HEK293T (cell line): ENCODE measurements around the gene LVRN.

Source experiments
- CTCF ChIA-PET: fragments of 350-600 bp; formaldehyde crosslinking; extraction: SDS; loops from one replicate; lab custom pipeline; 2021; ENCODE audit warnings: antibody characterized with exemption, inconsistent platforms; lab: Yijun Ruan, JAX
- POLR2A ChIA-PET: fragments of 350-600 bp; formaldehyde crosslinking; extraction: SDS; loops from one replicate; lab custom pipeline; 2020; ENCODE audit warnings: antibody characterized with exemption, inconsistent platforms; lab: Yijun Ruan, JAX
- DNase-seq: peaks from one replicate; pipeline ENCODE4 v3.0.0; 2012; ENCODE audit warnings: mixed read lengths; ENCODE audit errors: extremely low spot score
- ARNT ChIP-seq: fragments of 450-650 bp; IDR thresholded peaks from 2 replicates; pipeline ENCODE4 v1.6.1; 2017; ENCODE audit warnings: mild to moderate bottlenecking
- BHLHE40 ChIP-seq: fragments of 450-650 bp; IDR thresholded peaks from 2 replicates; pipeline ENCODE4 v1.6.1; 2016; ENCODE audit warnings: mild to moderate bottlenecking, moderate library complexity, borderline replicate concordance
- CTBP1 ChIP-seq: fragments of 450-650 bp; IDR thresholded peaks from 2 replicates; pipeline ENCODE4 v1.6.1; 2016; ENCODE audit warnings: borderline replicate concordance
- ELF4 ChIP-seq: fragments of 450-650 bp; IDR thresholded peaks from 2 replicates; pipeline ENCODE4 v1.6.1; 2017; ENCODE audit warnings: antibody characterized with exemption
- FOXA1 ChIP-seq: fragments of 450-650 bp; IDR thresholded peaks from 2 replicates; pipeline ENCODE4 v1.6.1; 2016; ENCODE audit warnings: mild to moderate bottlenecking
- FOXK2 ChIP-seq: fragments of 450-650 bp; IDR thresholded peaks from 2 replicates; pipeline ENCODE4 v1.6.1; 2016; ENCODE audit warnings: mild to moderate bottlenecking
- FOXM1 ChIP-seq: fragments of 450-650 bp; IDR thresholded peaks from 2 replicates; pipeline ENCODE4 v1.6.1; 2017; ENCODE audit warnings: mild to moderate bottlenecking, borderline replicate concordance
- HDGF ChIP-seq: fragments of 450-650 bp; IDR thresholded peaks from 2 replicates; pipeline ENCODE4 v1.6.1; 2017; ENCODE audit warnings: antibody characterized with exemption, borderline replicate concordance
- L3MBTL2 ChIP-seq: fragments of 450-650 bp; conservative IDR thresholded peaks from 2 replicates; pipeline ENCODE4 v1.6.1; 2016; ENCODE audit warnings: mild to moderate bottlenecking
- LEF1 ChIP-seq: fragments of 450-650 bp; IDR thresholded peaks from 2 replicates; pipeline ENCODE4 v1.6.1; 2017; ENCODE audit warnings: mild to moderate bottlenecking, borderline replicate concordance
- NFRKB ChIP-seq: fragments of 450-650 bp; IDR thresholded peaks from 2 replicates; pipeline ENCODE4 v1.6.1; 2016; ENCODE audit warnings: mild to moderate bottlenecking, moderate library complexity
- SP1 ChIP-seq: fragments of 450-650 bp; IDR thresholded peaks from 2 replicates; pipeline ENCODE4 v1.6.1; 2017
- SUZ12 ChIP-seq: fragments of 450-650 bp; IDR thresholded peaks from 2 replicates; pipeline ENCODE4 v1.6.1; 2016; ENCODE audit warnings: mild to moderate bottlenecking
- TARDBP ChIP-seq: fragments of 450-650 bp; IDR thresholded peaks from 2 replicates; pipeline ENCODE4 v1.6.1; 2016
- ZNF384 ChIP-seq: fragments of 450-650 bp; IDR thresholded peaks from 2 replicates; pipeline ENCODE4 v1.6.1; 2016
- TF ChIP-seq, protein P1 (sequence below): fragments of 450-650 bp; IDR thresholded peaks from 2 replicates; pipeline ENCODE4 v1.6.1; 2016

LVRN gene

DNA sequence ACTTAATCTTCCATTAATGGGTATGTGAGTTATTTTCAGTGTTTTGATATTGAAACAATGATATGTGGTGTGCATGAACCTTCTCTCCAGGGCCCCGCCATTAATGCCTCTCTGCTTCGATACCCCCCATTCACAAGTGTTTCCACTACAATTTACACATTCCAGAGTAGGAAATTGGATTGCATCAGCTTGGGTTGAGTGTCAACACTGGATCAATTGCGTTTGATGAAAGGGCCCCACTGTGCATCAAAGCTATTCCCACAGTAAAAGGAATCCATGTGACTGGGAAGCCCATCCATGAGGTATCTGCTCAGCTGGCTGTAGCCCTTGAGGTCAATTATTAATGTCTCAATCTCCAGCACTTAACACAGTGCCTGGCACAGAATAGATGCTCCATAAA is 17.8 kb upstream of the LVRN start:
- TF ChIP-seq LEF1 (no peak), ZNF384 (no peak)
- ChIA-PET CTCF (no interaction called here), POLR2A (no interaction called here)
- no peak for DNase-seq

DNA sequence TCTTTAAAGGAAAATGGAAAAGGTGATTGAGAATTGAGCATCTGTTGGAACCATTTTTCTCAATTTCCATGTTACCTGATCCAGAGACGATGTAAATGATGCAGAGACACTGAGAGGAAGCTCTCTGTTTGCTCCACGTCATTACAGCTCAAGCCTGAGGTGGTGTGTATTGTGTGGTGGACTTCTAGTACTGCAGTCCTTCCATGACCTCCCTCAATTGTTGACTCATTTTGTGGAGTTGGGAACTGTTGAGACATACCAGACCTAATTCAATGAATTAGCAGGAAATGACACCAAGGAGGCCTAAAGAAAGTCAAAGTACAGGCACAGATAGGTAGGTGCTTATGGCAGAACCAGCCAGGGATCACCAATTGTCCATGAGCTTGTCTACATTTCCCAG is 15.6 kb upstream of the LVRN start:
- DNase-seq, result no peak
- ChIA-PET CTCF (no interaction called here), POLR2A (interaction anchor here (0.7 kb wide), 1 partner anchor 80 kb away, joined by 4 read pairs; no protein-coding TSS in a partner anchor)
- no peak for TF ChIP-seq ZNF384
- TF ChIP-seq ARNT, result no peak
- TF ChIP-seq BHLHE40, result no peak
- TF ChIP-seq FOXK2, result no peak
- TF ChIP-seq ELF4, result no peak
- no peak for TF ChIP-seq TARDBP
- TF ChIP-seq L3MBTL2, result no peak
- TF ChIP-seq FOXA1, result no peak
- TF ChIP-seq, protein P1, sequence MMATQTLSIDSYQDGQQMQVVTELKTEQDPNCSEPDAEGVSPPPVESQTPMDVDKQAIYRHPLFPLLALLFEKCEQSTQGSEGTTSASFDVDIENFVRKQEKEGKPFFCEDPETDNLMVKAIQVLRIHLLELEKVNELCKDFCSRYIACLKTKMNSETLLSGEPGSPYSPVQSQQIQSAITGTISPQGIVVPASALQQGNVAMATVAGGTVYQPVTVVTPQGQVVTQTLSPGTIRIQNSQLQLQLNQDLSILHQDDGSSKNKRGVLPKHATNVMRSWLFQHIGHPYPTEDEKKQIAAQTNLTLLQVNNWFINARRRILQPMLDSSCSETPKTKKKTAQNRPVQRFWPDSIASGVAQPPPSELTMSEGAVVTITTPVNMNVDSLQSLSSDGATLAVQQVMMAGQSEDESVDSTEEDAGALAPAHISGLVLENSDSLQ, result no peak
- no peak for TF ChIP-seq LEF1
- no peak for TF ChIP-seq NFRKB
- TF ChIP-seq FOXM1, result no peak
- no peak for TF ChIP-seq SP1
- TF ChIP-seq HDGF, result no peak
- TF ChIP-seq SUZ12, result no peak
- no peak for TF ChIP-seq CTBP1

DNA sequence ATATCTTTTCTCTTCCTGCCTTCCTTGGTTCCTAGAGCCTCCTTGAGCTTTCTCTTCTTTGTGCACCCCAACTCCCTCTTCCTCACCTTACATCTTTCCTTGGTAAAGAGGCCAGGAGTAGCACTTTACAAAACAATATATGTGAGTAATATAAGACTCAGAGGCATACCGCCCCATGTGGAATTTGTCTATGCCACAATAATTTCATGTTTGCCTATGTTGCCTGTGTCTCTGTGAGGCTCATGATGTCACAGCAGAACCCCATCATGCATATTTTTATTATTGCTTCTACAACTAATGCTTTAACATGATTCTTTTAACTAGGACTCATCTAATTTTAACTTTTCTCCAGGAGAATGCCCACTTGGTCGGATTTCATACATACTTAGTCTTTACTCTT is 15.0 kb upstream of the LVRN start:
- ChIA-PET CTCF (no interaction called here), POLR2A (interaction anchor here (0.7 kb wide), 1 partner anchor 79 kb away, joined by 4 read pairs; no protein-coding TSS in a partner anchor)
- TF ChIP-seq NFRKB (no peak), LEF1 (no peak), FOXM1 (no peak), L3MBTL2 (no peak), ARNT (no peak), HDGF (no peak), SP1 (no peak), ELF4 (no peak), SUZ12 (no peak), BHLHE40 (no peak), FOXA1 (no peak), ZNF384 (no peak), TARDBP (no peak), CTBP1 (no peak), FOXK2 (no peak)
- TF ChIP-seq, protein P1, result no peak
- DNase-seq, result no peak

DNA sequence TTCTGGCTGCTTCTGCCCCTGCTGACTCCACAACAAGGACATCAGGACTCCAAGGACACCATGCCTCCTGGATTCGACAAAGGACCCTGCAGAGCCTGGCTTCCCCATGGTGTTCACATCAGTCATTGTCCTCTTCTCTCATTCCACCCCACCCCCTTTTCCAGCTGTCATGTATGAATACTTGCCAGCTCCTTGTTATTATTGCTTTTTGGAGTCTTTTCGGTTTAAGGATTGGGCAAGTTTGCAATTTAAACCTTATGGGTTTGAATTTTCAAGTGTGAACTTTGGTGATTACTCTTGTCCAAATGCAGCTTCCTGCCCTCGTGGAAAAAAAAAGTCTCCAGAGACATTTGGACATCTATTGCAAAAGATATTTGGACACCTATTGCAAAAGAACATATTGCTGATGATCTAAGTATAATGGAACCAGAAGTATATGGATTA is 14.2 kb upstream of the LVRN start:
- CTCF ChIA-PET, result no interaction called here
- DNase-seq, result no peak
- POLR2A ChIA-PET, result no interaction called here
- TF ChIP-seq ARNT (no peak), ZNF384 (no peak), FOXA1 (no peak), ELF4 (no peak), L3MBTL2 (no peak), NFRKB (no peak), SP1 (no peak), FOXM1 (no peak), LEF1 (no peak)
- TF ChIP-seq, protein P1, result no peak

DNA sequence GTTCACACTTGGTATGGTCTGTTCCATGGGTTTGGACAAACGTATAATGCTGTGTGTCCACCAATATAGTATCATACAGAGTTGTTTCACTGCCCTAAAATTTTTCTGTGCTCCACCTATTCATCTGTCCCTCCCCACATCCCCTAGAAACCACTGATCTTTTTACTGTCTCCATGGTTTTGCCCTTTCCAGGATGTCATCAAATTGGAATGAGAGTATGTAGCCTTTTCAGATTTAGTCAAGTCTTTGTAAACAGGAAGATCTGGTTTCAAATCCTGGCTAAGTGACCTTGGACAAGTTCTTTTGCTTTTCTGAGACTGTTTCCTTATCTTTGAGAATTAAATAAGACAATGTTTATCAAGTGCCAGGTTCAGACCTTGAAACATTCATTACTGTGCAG is 13.2 kb upstream of the LVRN start:
- ChIA-PET CTCF (interaction anchor here (0.5 kb wide), 1 partner anchor 120 kb away, joined by 5 read pairs; no protein-coding TSS in a partner anchor), POLR2A (no interaction called here)
- no peak for DNase-seq
- TF ChIP-seq NFRKB (no peak), SP1 (no peak), ZNF384 (no peak), TARDBP (no peak), LEF1 (no peak), ELF4 (no peak)

DNA sequence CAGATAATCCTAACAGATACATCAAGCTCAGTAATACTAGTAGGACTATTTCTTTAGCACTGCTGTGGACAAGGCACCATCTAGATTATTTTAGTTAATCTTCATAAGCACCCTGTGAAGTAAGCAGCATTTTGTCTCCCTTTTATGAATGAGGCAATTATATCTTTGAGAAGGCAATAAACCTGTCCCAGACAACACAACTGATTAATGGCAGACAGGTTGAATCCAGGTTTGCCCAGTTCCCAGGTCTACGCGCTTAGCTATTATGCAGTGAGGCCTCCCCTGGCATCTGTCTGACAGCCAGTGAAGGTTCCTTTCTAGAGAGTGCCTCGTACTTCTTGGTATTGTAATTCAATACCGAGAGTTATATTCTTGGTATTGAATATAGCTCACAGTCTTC is 9.7 kb upstream of the LVRN start:
- TF ChIP-seq SUZ12 (no peak), FOXA1 (no peak), SP1 (no peak)
- TF ChIP-seq, protein P1, result peak; percentile 44
- ChIA-PET POLR2A (no interaction called here), CTCF (no interaction called here)
- no peak for DNase-seq
